Chondrocyte (in vitro differentiated cells): ENCODE data around the gene PDZD7. TPM values are rescaled to one million over a fixed set of nuclear protein-coding genes. Genes with fewer than 3 reads are reported as not detected.

Experiments used
- DNase-seq: peaks from one replicate; pipeline ENCODE4 v3.0.0; 2021; ENCODE audit warnings: mixed read lengths, low spot score
- H3K27ac Mint-ChIP-seq: one replicate; pipeline ENCODE4 v1.8.0; 2021; ENCODE audit warnings: mild to moderate bottlenecking, moderate library complexity, mixed read lengths; ENCODE audit not compliant: unreplicated experiment
- H3K27me3 Mint-ChIP-seq: 2 replicates; pipeline ENCODE4 v1.8.0; 2021; ENCODE audit warnings: low read depth, mixed read lengths
- H3K36me3 Mint-ChIP-seq: 2 replicates; pipeline ENCODE4 v1.8.0; 2021; ENCODE audit warnings: low read depth, mixed read lengths
- H3K4me1 Mint-ChIP-seq: 2 replicates; pipeline ENCODE4 v1.8.0; 2021; ENCODE audit warnings: low read depth, mild to moderate bottlenecking, mixed read lengths
- H3K4me3 Mint-ChIP-seq: one replicate; pipeline ENCODE4 v1.8.0; 2021; ENCODE audit warnings: mild to moderate bottlenecking, moderate library complexity, mixed read lengths; ENCODE audit not compliant: unreplicated experiment
- H3K9me3 Mint-ChIP-seq: 2 replicates; pipeline ENCODE4 v1.8.0; 2021; ENCODE audit warnings: low read depth, mixed read lengths
- CTCF ChIP-seq: fragments of 200-600 bp; sonication (generic); IDR thresholded peaks from 2 replicates; pipeline ENCODE4 v1.5.0; 2021; ENCODE audit warnings: antibody characterized with exemption, mild to moderate bottlenecking, moderate library complexity
- total RNA-seq: library from RNA; stranded (reverse); gene quantifications from 3 replicates; pipeline ENCODE4 v1.2.1, GENCODE V29; 2021

Gene PDZD7
- total RNA-seq, 1 donor from 2014 or later, result 1.8 TPM

GRCh38 chr10:101055411-101055810 is 24.5 kb upstream of the PDZD7 start:
- peak; percentile 43 for TF ChIP-seq CTCF
- H3K4me1 Mint-ChIP-seq, result peaks cover 24% of the 10 kb centered on the region
- no peak for DNase-seq
- peaks cover 1% of the 10 kb centered on the region for H3K36me3 Mint-ChIP-seq
- H3K4me3 Mint-ChIP-seq, result no peak overlapping the region
- H3K9me3 Mint-ChIP-seq, result no peaks in the 10 kb centered on the region
- H3K27me3 Mint-ChIP-seq, result peaks cover 5% of the 10 kb centered on the region
- no peak overlapping the region for H3K27ac Mint-ChIP-seq

GRCh38 chr10:101054876-101055275 is 23.9 kb upstream of the PDZD7 start:
- DNase-seq, result no peak
- peaks cover 1% of the 10 kb centered on the region for H3K36me3 Mint-ChIP-seq
- H3K27ac Mint-ChIP-seq, result no peak overlapping the region
- H3K4me3 Mint-ChIP-seq, result no peak overlapping the region
- H3K27me3 Mint-ChIP-seq, result peaks cover 6% of the 10 kb centered on the region
- no peaks in the 10 kb centered on the region for H3K9me3 Mint-ChIP-seq
- TF ChIP-seq CTCF, result no peak
- H3K4me1 Mint-ChIP-seq, result peaks cover 22% of the 10 kb centered on the region

- Mint-ChIP-seq H3K4me1 (peaks cover 16% of the 10 kb centered on the region), H3K36me3 (peaks cover 1% of the 10 kb centered on the region)
These were observed 23.4 kb upstream of the PDZD7 start for GRCh38 chr10:101054351-101054750.

GRCh38 chr10:101053516-101053915 is 22.6 kb upstream of the PDZD7 start:
- Mint-ChIP-seq H3K4me3 (no peak overlapping the region), H3K27ac (peak overlapping the region; percentile 54)
- no peak for DNase-seq

More at GRCh38 chr10:101054351-101054750, 23.4 kb upstream of the PDZD7 start:
- H3K4me3 Mint-ChIP-seq, result no peak overlapping the region
- no peak for TF ChIP-seq CTCF
- no peak for DNase-seq
- H3K27ac Mint-ChIP-seq, result no peak overlapping the region
- no peaks in the 10 kb centered on the region for H3K9me3 Mint-ChIP-seq
- peaks cover 10% of the 10 kb centered on the region for H3K27me3 Mint-ChIP-seq

GRCh38 chr10:101052285-101052684 is 21.4 kb upstream of the PDZD7 start:
- Mint-ChIP-seq H3K4me3 (no peak overlapping the region), H3K36me3 (peaks cover 1% of the 10 kb centered on the region), H3K27ac (peak overlapping the region; percentile 75), H3K4me1 (peaks cover 15% of the 10 kb centered on the region), H3K27me3 (peaks cover 23% of the 10 kb centered on the region), H3K9me3 (no peaks in the 10 kb centered on the region)
- no peak for TF ChIP-seq CTCF
- no peak for DNase-seq

More at GRCh38 chr10:101053516-101053915, 22.6 kb upstream of the PDZD7 start:
- Mint-ChIP-seq H3K36me3 (peaks cover 1% of the 10 kb centered on the region), H3K9me3 (no peaks in the 10 kb centered on the region), H3K4me1 (peaks cover 15% of the 10 kb centered on the region), H3K27me3 (peaks cover 18% of the 10 kb centered on the region)
- TF ChIP-seq CTCF, result no peak
